ENCODE data around the gene HRK.
"Not testable (repeated sequence)": the region's sequence is repeated elsewhere in the genome, so short reads cannot be mapped to it uniquely, and the experiment has no call there.

HRK gene

GRCh38 chr12:116818948-116819832 is 62.1 kb downstream of the HRK start:
- peak; percentile 91 for DNase-seq (ENCODE audit: low spot score)

DNA sequence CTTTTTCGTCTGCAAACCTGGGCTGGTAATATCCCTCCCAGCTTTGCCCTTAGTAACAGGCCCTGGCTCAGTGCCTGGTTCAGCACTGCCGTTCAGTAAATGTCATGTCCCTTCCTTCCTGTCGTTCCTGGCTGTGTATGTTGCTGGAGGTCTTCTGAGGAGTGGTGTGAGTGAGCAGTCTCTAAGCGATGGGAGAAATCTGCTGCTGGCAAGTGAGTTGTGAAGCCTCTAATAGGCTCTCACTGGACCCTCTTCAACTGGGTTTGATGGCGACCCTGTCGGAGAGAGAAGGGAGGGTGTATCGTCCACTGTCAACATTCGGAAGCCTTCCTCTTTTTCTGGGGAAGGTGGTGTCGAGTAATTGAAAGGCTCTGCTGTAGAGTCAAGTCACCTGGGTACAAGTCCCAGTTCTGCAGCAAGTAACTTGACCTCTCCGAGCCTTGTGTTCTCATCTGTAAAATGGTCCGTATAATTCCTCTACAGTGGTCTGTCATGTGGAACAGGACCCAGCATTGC is 62.8 kb downstream of the HRK start:
- no peak for DNase-seq (ENCODE audit: low spot score)

DNA sequence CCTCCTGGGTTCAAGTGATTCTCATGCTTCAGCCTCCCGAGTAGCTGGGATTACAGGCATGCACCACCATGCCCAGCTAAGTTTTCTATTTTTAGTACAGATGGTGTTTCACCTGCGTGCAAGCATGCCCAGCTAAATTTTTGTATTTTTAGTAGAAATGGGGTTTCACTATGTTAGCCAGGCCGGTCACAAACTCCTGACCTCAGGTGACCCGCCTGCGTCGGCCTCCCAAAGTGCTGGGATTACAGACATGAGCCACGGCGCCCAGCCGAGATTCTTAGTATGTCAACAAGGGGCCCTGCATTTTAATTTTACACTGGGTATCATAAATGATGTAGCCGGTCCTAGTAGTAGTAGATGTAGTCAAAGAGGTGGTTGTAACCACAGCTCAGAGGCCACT is 66.5 kb downstream of the HRK start:
- DNase-seq (ENCODE audit: low spot score) = not testable (repeated sequence)

GRCh38 chr12:116813271-116814041 is 67.8 kb downstream of the HRK start:
- no peak for DNase-seq (ENCODE audit: low spot score)

DNA sequence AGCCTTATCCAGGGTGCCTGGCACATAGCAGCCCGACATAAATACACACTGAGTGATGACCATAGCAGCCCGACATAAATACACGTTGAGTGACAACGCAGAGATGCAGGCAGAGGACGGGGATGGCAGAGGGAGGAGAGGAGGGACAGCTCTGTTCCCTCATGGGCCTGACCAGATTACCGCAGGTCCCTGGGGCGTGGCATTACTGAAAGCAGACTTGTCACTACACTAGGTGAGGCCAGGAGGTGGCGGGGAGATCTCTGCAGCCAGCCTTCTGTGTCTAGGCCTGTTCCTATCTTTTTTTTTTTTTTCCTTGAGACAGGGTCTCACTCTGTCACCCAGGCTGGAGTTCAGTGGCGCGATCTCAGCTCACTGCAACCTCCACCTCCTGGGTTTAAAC is 69.0 kb downstream of the HRK start:
- DNase-seq (ENCODE audit: low spot score) = no peak

- no peak for DNase-seq (ENCODE audit: low spot score)
These were observed 72.8 kb downstream of the HRK start for GRCh38 chr12:116808113-116809105.

- no peak for DNase-seq (ENCODE audit: low spot score)
These were observed 73.7 kb downstream of the HRK start for GRCh38 chr12:116807546-116807945.

DNA sequence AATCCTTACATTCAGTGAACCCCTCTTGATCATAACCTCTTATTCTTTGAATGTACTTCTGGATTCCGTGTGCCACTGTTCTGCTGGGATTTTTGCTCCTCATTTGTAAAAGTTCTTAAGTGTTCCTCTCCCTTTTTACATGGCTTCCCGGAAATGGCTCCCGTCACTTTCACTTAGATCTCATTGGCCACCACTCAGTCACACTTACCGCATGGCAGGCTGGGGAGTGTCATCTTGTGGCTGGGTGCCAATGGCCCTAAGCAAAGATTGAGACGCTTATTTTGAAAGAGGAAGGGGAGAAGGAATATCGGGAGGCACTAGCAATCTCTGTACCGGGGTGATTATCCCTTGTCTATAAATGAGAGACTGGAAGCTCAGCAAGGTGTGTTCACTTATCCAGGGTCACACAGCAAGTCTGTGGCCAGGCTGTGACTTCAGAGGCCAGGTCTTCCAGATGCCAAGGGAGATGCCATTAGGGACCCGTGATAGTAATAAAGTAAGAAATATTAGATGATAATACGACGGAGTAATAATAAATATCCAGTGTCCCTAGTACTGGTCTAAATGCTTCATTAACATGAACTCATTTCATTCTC is 74.3 kb downstream of the HRK start:
- no peak for DNase-seq (ENCODE audit: low spot score)

All from SK-N-DZ (cell line).